Liver (tissue), 9 donors: ENCODE data around the gene ANO10. TPM values are rescaled to one million over a fixed set of nuclear protein-coding genes. Genes with fewer than 3 reads are reported as not detected.

ENCODE experiments used
- DNase-seq: peaks from one replicate; pipeline ENCODE4 v3.0.0-alpha.2; 2017; ENCODE audit warnings: low spot score
- H3K27ac ChIP-seq, 2 donors: one replicate each; pipeline ENCODE4 v1.7.0; 2013; ENCODE audit warnings: inconsistent platforms in 2 of 2, low read length in 2 of 2, control low read depth in 1 of 2, low read depth in 1 of 2, mild to moderate bottlenecking in 1 of 2
- H3K27me3 ChIP-seq, 4 donors: one replicate each; pipeline versions ENCODE4 v1.6.1 to v1.7.0; 2013; ENCODE audit warnings: low read length in 3 of 4, inconsistent platforms in 1 of 4, mild to moderate bottlenecking in 1 of 4, moderate library complexity in 1 of 4; ENCODE audit not compliant: control insufficient read depth in 4 of 4, insufficient read depth in 4 of 4
- H3K36me3 ChIP-seq, 4 donors: one replicate each; pipeline versions ENCODE4 v1.6.1 to v1.7.0; 2013; ENCODE audit warnings: low read length in 3 of 4, mild to moderate bottlenecking in 3 of 4, low read depth in 1 of 4, moderate library complexity in 1 of 4; ENCODE audit not compliant: control insufficient read depth in 4 of 4, insufficient read depth in 3 of 4
- H3K4me1 ChIP-seq, 4 donors: one replicate each; pipeline versions ENCODE4 v1.6.1 to v1.7.0; 2013; ENCODE audit warnings: low read length in 3 of 4, mild to moderate bottlenecking in 3 of 4, moderate library complexity in 1 of 4; ENCODE audit not compliant: control insufficient read depth in 4 of 4, insufficient read depth in 4 of 4
- H3K4me3 ChIP-seq, 3 donors: one replicate each; pipeline versions ENCODE4 v1.6.1 to v1.7.0; 2013; ENCODE audit warnings: low read length in 3 of 3, control low read depth in 1 of 3, low read depth in 1 of 3, mild to moderate bottlenecking in 1 of 3
- H3K9ac ChIP-seq, 2 donors: one replicate each; pipeline ENCODE4 v1.7.0; 2013; ENCODE audit warnings: low read length in 2 of 2, mild to moderate bottlenecking in 2 of 2, moderate library complexity in 2 of 2, control low read depth in 1 of 2, low read depth in 1 of 2
- H3K9me3 ChIP-seq, 4 donors: one replicate each; pipeline versions ENCODE4 v1.6.1 to v1.7.0; 2013; ENCODE audit warnings: low read length in 3 of 4; ENCODE audit not compliant: control insufficient read depth in 4 of 4
- EGR1 ChIP-seq, 2 donors: IDR thresholded peaks; 2 replicates each; pipeline ENCODE4 v1.6.1; 2016 to 2018; ENCODE audit warnings: antibody characterized with exemption in 2 of 2, low read depth in 2 of 2
- FOXA1 ChIP-seq: IDR thresholded peaks from 2 replicates; pipeline ENCODE4 v1.6.1; 2016; ENCODE audit warnings: antibody characterized with exemption
- FOXA2 ChIP-seq: IDR thresholded peaks from 2 replicates; pipeline ENCODE4 v1.6.1; 2016; ENCODE audit warnings: antibody characterized with exemption
- HNF4A ChIP-seq, 2 donors: conservative IDR thresholded peaks; 2 replicates each; pipeline ENCODE4 v1.6.1; 2016; ENCODE audit warnings: antibody characterized with exemption in 2 of 2, mild to moderate bottlenecking in 2 of 2
- HNF4G ChIP-seq: IDR thresholded peaks from 2 replicates; pipeline ENCODE4 v1.6.1; 2016; ENCODE audit warnings: antibody characterized with exemption
- NR2F2 ChIP-seq: IDR thresholded peaks from 2 replicates; pipeline ENCODE4 v1.6.1; 2016; ENCODE audit warnings: antibody characterized with exemption
- RAD21 ChIP-seq, 2 donors: IDR thresholded peaks; 2 replicates each; pipeline ENCODE4 v1.6.1; 2016; ENCODE audit warnings: antibody characterized with exemption in 2 of 2, mild to moderate bottlenecking in 2 of 2
- RXRA ChIP-seq, 2 donors: IDR thresholded peaks; 2 replicates each; pipeline ENCODE4 v1.6.1; 2017 to 2018; ENCODE audit warnings: antibody characterized with exemption in 2 of 2, mild to moderate bottlenecking in 1 of 2
- SP1 ChIP-seq: IDR thresholded peaks from 2 replicates; pipeline ENCODE4 v1.6.1; 2018; ENCODE audit warnings: antibody characterized with exemption, mild to moderate bottlenecking
- TAF1 ChIP-seq: conservative IDR thresholded peaks from 2 replicates; pipeline ENCODE4 v1.6.1; 2016; ENCODE audit warnings: antibody characterized with exemption, mild to moderate bottlenecking
- YY1 ChIP-seq: IDR thresholded peaks from 2 replicates; pipeline ENCODE4 v1.6.1; 2016; ENCODE audit warnings: antibody characterized with exemption, mild to moderate bottlenecking
- WGBS: extraction: QIAGEN DNeasy Blood & Tissue Kit; methylation state at CpG from one replicate; pipeline ENCODE4 v1.1.7; 2013; 5-methylcytosine and 5-hydroxymethylcytosine counted together
- polyA plus RNA-seq, 2 donors: library from polyadenylated mRNA; stranded (reverse) in 1 of 2; unstranded in 1 of 2; fragments of 200-250 nt in 1 of 2; fragments of >200 nt in 1 of 2; fragmentation: Nextera tagmentation in 1 of 2; extraction: Ambion mirVana in 1 of 2; gene quantifications; one replicate each; pipeline versions ENCODE4 v1.2.1 to v1.2.3, GENCODE V29; 2013 to 2015
- total RNA-seq, 2 donors: library from RNA; depleted of rRNA; stranded (reverse); fragments of >200 nt; gene quantifications; one replicate each; pipeline ENCODE4 v1.2.3, GENCODE V29; 2014
- TF ChIP-seq, protein P1 (sequence below): IDR thresholded peaks from 2 replicates; pipeline ENCODE4 v1.6.1; 2016; ENCODE audit warnings: antibody characterized with exemption
- TF ChIP-seq, protein P2 (sequence below): IDR thresholded peaks from 2 replicates; pipeline ENCODE4 v1.6.1; 2016; ENCODE audit warnings: antibody characterized with exemption
- TF ChIP-seq, protein P3 (sequence below): fragments of 150-350 bp; IDR thresholded peaks from 2 replicates; pipeline ENCODE4 v1.5.1; 2017; ENCODE audit warnings: improper control_type of control experiment, low read depth, low read length; ENCODE audit not compliant: missing input control
- TF ChIP-seq, protein P4 (sequence below): IDR thresholded peaks from 2 replicates; pipeline ENCODE4 v1.6.1; 2016; ENCODE audit warnings: antibody characterized with exemption
- donor health status: healthy.
- donor health status: healthy.
- donor health status: healthy.
- donor health status: healthy.
- donor health status: healthy.

ANO10 gene
- total and polyA plus RNA-seq, 4 donors, result 5.6 to 8.7 (median 6.8) TPM

DNA sequence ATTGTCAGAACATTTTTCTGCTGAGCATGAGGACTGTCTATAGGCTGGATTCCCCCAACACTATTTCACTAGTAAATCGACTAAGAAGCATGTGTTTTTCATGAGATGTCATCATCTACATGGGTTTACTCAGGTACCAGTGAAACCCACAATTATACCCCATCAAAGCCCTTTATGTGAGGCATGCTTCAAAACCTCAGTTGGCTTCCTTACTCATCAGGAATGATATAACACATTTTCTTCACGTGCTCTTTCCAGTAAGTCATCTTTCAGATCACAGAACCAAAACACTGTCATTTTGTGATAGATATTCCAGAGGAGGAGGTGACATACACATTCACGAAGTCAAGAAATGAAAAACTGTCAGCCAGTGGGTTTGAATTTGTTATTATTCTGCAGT is 116.5 kb downstream of the ANO10 start:
- Histone ChIP-seq H3K36me3 (no peaks in the 10 kb centered on the region), H3K4me1 (peaks cover 0 to 3% (median 0%) of the 10 kb centered on the region in 4 donors), H3K27ac (no peak overlapping the region), H3K9me3 (no peaks in the 10 kb centered on the region), H3K4me3 (no peak overlapping the region), H3K9ac (no peak overlapping the region), H3K27me3 (no peaks in the 10 kb centered on the region)
- TF ChIP-seq, protein P1, sequence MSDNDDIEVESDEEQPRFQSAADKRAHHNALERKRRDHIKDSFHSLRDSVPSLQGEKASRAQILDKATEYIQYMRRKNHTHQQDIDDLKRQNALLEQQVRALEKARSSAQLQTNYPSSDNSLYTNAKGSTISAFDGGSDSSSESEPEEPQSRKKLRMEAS, result no peak
- TF ChIP-seq FOXA1, result no peak
- TF ChIP-seq RAD21 (IDR thresholded peaks at IDR 0.05), result no peak
- TF ChIP-seq FOXA2, result no peak
- no peak for TF ChIP-seq HNF4A (conservative IDR thresholded peaks at IDR 0.05)
- TF ChIP-seq TAF1, result no peak
- no peak for TF ChIP-seq NR2F2
- no peak for TF ChIP-seq HNF4G
- DNase-seq, result no peak
- 56% methylated on average over 3 of the region's 3 CpGs for WGBS

DNA sequence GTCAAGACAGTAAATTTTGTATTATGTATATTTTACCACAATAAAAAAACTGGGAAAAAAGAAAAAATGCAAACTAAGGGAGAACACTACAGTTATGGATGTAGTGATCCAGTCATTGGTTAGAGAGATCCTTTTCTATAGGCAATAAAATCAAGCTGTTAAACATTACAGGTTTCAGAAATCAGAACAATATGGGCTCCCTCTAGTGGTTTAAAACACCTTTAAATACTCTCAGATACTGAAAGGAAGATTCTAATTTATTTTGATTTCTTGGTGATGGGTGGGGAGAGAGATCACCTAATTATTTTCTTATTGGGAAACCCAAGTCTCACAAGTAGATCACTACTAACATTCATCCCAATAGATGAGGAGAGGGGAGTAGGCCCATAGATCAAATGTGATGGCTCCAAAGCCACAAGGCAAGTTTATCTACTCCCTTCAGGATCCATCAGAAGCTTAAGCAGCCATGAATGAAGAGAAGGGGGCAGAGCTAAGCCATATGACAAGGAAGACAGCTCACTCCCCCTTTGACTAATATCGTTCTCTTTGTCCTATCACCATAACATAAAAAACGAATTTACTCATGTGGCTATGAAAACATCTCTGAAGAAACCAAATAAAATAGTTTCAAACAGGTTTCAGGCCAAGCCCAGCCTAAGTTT is 118.6 kb downstream of the ANO10 start:
- WGBS, result 54% methylated on average over 2 of the region's 2 CpGs
- Histone ChIP-seq H3K27me3 (no peaks in the 10 kb centered on the region), H3K36me3 (no peaks in the 10 kb centered on the region), H3K4me3 (no peak overlapping the region), H3K9me3 (no peaks in the 10 kb centered on the region), H3K27ac (no peak overlapping the region), H3K4me1 (peaks cover 0 to 3% (median 0%) of the 10 kb centered on the region in 4 donors), H3K9ac (no peak overlapping the region)
- peak; percentile 84 to 85 for TF ChIP-seq RAD21 (IDR thresholded peaks at IDR 0.05)
- TF ChIP-seq RXRA (IDR thresholded peaks at IDR 0.05), result no peak
- no peak for TF ChIP-seq SP1
- TF ChIP-seq YY1, result no peak
- TF ChIP-seq, protein P2, sequence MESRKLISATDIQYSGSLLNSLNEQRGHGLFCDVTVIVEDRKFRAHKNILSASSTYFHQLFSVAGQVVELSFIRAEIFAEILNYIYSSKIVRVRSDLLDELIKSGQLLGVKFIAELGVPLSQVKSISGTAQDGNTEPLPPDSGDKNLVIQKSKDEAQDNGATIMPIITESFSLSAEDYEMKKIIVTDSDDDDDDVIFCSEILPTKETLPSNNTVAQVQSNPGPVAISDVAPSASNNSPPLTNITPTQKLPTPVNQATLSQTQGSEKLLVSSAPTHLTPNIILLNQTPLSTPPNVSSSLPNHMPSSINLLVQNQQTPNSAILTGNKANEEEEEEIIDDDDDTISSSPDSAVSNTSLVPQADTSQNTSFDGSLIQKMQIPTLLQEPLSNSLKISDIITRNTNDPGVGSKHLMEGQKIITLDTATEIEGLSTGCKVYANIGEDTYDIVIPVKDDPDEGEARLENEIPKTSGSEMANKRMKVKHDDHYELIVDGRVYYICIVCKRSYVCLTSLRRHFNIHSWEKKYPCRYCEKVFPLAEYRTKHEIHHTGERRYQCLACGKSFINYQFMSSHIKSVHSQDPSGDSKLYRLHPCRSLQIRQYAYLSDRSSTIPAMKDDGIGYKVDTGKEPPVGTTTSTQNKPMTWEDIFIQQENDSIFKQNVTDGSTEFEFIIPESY, result no peak
- no peak for TF ChIP-seq HNF4A (conservative IDR thresholded peaks at IDR 0.05)
- TF ChIP-seq, protein P3, sequence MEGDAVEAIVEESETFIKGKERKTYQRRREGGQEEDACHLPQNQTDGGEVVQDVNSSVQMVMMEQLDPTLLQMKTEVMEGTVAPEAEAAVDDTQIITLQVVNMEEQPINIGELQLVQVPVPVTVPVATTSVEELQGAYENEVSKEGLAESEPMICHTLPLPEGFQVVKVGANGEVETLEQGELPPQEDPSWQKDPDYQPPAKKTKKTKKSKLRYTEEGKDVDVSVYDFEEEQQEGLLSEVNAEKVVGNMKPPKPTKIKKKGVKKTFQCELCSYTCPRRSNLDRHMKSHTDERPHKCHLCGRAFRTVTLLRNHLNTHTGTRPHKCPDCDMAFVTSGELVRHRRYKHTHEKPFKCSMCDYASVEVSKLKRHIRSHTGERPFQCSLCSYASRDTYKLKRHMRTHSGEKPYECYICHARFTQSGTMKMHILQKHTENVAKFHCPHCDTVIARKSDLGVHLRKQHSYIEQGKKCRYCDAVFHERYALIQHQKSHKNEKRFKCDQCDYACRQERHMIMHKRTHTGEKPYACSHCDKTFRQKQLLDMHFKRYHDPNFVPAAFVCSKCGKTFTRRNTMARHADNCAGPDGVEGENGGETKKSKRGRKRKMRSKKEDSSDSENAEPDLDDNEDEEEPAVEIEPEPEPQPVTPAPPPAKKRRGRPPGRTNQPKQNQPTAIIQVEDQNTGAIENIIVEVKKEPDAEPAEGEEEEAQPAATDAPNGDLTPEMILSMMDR, result peak; percentile 49
- DNase-seq, result no peak

DNA sequence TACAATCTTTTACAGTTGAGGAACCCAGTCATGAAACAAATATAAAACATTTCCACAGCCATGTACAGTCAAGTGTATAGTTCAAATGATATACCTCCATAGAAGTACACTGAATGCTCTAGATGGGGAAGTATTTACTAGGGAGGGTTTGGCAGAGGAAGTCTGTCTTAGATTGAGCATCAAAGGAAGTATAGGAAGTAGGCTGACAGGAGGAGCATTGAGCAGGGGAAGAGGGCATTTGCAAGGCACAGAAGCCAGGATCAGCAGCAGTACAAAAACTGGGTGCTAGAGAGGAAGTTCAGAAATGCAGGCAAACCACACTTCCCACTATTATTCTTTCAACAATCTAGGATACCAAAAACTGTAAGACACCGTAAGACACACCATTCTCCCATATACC is 122.6 kb downstream of the ANO10 start:
- no peak overlapping the region for H3K27ac ChIP-seq

More for the DNA sequence above, 122.6 kb downstream of the ANO10 start:
- no peak overlapping the region for H3K9ac ChIP-seq
- no peak for DNase-seq
- no peaks in the 10 kb centered on the region for H3K9me3 ChIP-seq
- H3K4me1 ChIP-seq, result peaks cover 0 to 1% (median 0%) of the 10 kb centered on the region in 4 donors
- WGBS, result 91% methylated on average over 1 of the region's 1 CpG
- H3K4me3 ChIP-seq, result no peak overlapping the region
- H3K36me3 ChIP-seq, result no peaks in the 10 kb centered on the region
- H3K27me3 ChIP-seq, result no peaks in the 10 kb centered on the region
- TF ChIP-seq EGR1 (IDR thresholded peaks at IDR 0.05; ENCODE audit: low read depth in 2 of 2), result peak in 1 of 2 donors; percentile 18
- TF ChIP-seq NR2F2, result peak; percentile 34
- TF ChIP-seq RAD21 (IDR thresholded peaks at IDR 0.05), result peak in 1 of 2 donors; percentile 32
- no peak for TF ChIP-seq HNF4G
- TF ChIP-seq, protein P4, sequence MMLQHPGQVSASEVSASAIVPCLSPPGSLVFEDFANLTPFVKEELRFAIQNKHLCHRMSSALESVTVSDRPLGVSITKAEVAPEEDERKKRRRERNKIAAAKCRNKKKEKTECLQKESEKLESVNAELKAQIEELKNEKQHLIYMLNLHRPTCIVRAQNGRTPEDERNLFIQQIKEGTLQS, result no peak
